OCI-LY7 (cell line): ENCODE data around the gene DCAF4. TPM values are rescaled to one million over a fixed set of nuclear protein-coding genes. Genes with fewer than 3 reads are reported as not detected.

ENCODE experiments used
- BruUV-seq: library from RNA; stranded (reverse); fragments of 400-500 nt; replicated peaks from 2 replicates; lab custom pipeline; 2021; lab: Mats Ljungman, UMichigan
- CTCF ChIA-PET: fragments of 300-600 bp; sonication (Branson Sonifier 250); formaldehyde crosslinking; loops from one replicate; lab custom pipeline; 2022; ENCODE audit warnings: antibody characterized with exemption; ENCODE audit not compliant: unreplicated experiment; lab: Charles Lee
- POLR2A ChIA-PET: fragments of 300-600 bp; sonication (Branson Sonifier 250); formaldehyde crosslinking; loops from one replicate; lab custom pipeline; 2022; ENCODE audit warnings: antibody characterized with exemption; lab: Charles Lee
- DNase-seq: peaks from one replicate; pipeline ENCODE4 v3.0.0-alpha.2; 2015; ENCODE audit warnings: low spot score
- H2AFZ ChIP-seq: fragments of 200-600 bp; sonication (generic), shearing (Covaris generic); 2 replicates; pipeline ENCODE4 v1.6.1; 2014; ENCODE audit warnings: mild to moderate bottlenecking, antibody characterized with exemption, low read length, moderate library complexity
- H3K27ac ChIP-seq: fragments of 200-600 bp; sonication (generic); 2 replicates; pipeline ENCODE4 v1.5.1; 2014; ENCODE audit warnings: mixed run types, low read depth, mild to moderate bottlenecking, moderate library complexity, low read length, inconsistent platforms; ENCODE audit not compliant: poor library complexity, severe bottlenecking
- H3K36me3 ChIP-seq: fragments of 200-600 bp; sonication (generic); 2 replicates; pipeline ENCODE4 v1.6.1; 2014; ENCODE audit warnings: mild to moderate bottlenecking, antibody characterized with exemption, low read length, moderate library complexity, mixed read lengths; ENCODE audit not compliant: insufficient read depth
- H3K4me1 ChIP-seq: fragments of 200-600 bp; sonication (generic); 2 replicates; pipeline ENCODE4 v1.5.1; 2014; ENCODE audit warnings: mild to moderate bottlenecking, low read length; ENCODE audit not compliant: insufficient read depth, poor library complexity, severe bottlenecking
- H3K4me2 ChIP-seq: fragments of 200-600 bp; sonication (generic); 2 replicates; pipeline ENCODE4 v1.6.1; 2014; ENCODE audit warnings: mild to moderate bottlenecking, low read length
- H3K4me3 ChIP-seq: fragments of 200-600 bp; sonication (generic); 2 replicates; pipeline ENCODE4 v1.5.1; 2014; ENCODE audit warnings: mild to moderate bottlenecking, low read depth, low read length; ENCODE audit not compliant: poor library complexity, severe bottlenecking
- H3K79me2 ChIP-seq: fragments of 200-600 bp; sonication (generic); 2 replicates; pipeline ENCODE4 v1.6.1; 2016; ENCODE audit warnings: low read depth, mild to moderate bottlenecking, low read length, moderate library complexity, mixed read lengths; ENCODE audit not compliant: insufficient read depth
- H3K9me2 ChIP-seq: fragments of 200-600 bp; sonication (generic); 2 replicates; pipeline ENCODE4 v1.6.1; 2016; ENCODE audit warnings: mild to moderate bottlenecking, low read length, mixed read lengths; ENCODE audit not compliant: insufficient read depth
- H3K9me3 ChIP-seq: fragments of 200-600 bp; sonication (generic); 2 replicates; pipeline ENCODE4 v1.6.1; 2014; ENCODE audit warnings: mild to moderate bottlenecking, mixed run types, low read length, mixed read lengths
- H4K20me1 ChIP-seq: fragments of 200-600 bp; sonication (generic); 2 replicates; pipeline ENCODE4 v1.6.1; 2014; ENCODE audit warnings: mild to moderate bottlenecking, antibody characterized with exemption, low read length, moderate library complexity, mixed read lengths; ENCODE audit not compliant: insufficient read depth
- CTCF ChIP-seq: fragments of 200-600 bp; sonication (generic); conservative IDR thresholded peaks from 2 replicates; pipeline ENCODE4 v1.5.1; 2014; ENCODE audit warnings: mild to moderate bottlenecking, antibody characterized with exemption, low read length, moderate library complexity, mixed read lengths
- EZH2phosphoT487 ChIP-seq: fragments of 200-600 bp; sonication (generic); IDR thresholded peaks from 2 replicates; pipeline ENCODE4 v1.6.1; 2018; ENCODE audit warnings: low read depth, borderline replicate concordance, mild to moderate bottlenecking, mixed run types, antibody characterized with exemption, low read length, moderate library complexity, mixed read lengths
- intact Hi-C: fragments of 100-400 bp; cut with micrococcal nuclease; formaldehyde crosslinking; loops from one replicate; pipeline ENCODE4 v1.10.0; 2022; ENCODE audit not compliant: unreplicated experiment
- total RNA-seq, 2 experiments: library from RNA; depleted of rRNA in 1 of 2; stranded (reverse); fragments of >200 nt in 1 of 2; shearing (Covaris generic) in 1 of 2; gene quantifications; 2 replicates each; pipeline ENCODE4 v1.2.3, GENCODE V29; 2014 to 2022

DCAF4 gene
- total RNA-seq, 2 experiments from 2014 or later, result 31.1 to 48.8 TPM

GRCh38 chr14:72913809-72914208, 12.5 kb upstream of the DCAF4 start:
- Histone ChIP-seq H3K4me1 (no peaks in the 10 kb centered on the region), H3K9me3 (no peaks in the 10 kb centered on the region), H3K27ac (no peak overlapping the region), H3K79me2 (no peaks in the 10 kb centered on the region), H3K4me3 (no peak overlapping the region), H4K20me1 (no peaks in the 10 kb centered on the region), H3K36me3 (no peaks in the 10 kb centered on the region), H2AFZ (no peak overlapping the region), H3K9me2 (no peaks in the 10 kb centered on the region), H3K4me2 (no peak overlapping the region)
- intact Hi-C loops, result no loop called here
- BruUV-seq, result no TSS peak
- TF ChIP-seq CTCF (no peak), EZH2phosphoT487 (no peak)
- DNase-seq, result no peak
- ChIA-PET CTCF (no interaction called here), POLR2A (no interaction called here)

GRCh38 chr14:72916174-72916573, 10.1 kb upstream of the DCAF4 start:
- no peak for TF ChIP-seq EZH2phosphoT487
- no peak for TF ChIP-seq CTCF
- H3K27ac ChIP-seq, result no peak overlapping the region
- H3K4me1 ChIP-seq, result no peaks in the 10 kb centered on the region
- no peaks in the 10 kb centered on the region for H3K9me2 ChIP-seq
- no peak overlapping the region for H3K4me2 ChIP-seq
- no TSS peak for BruUV-seq
- DNase-seq, result no peak
- H3K36me3 ChIP-seq, result no peaks in the 10 kb centered on the region
- H3K4me3 ChIP-seq, result no peak overlapping the region
- no peaks in the 10 kb centered on the region for H4K20me1 ChIP-seq
- intact Hi-C loops, result no loop called here
- no peak overlapping the region for H2AFZ ChIP-seq
- H3K9me3 ChIP-seq, result no peaks in the 10 kb centered on the region
- H3K79me2 ChIP-seq, result no peaks in the 10 kb centered on the region
- CTCF ChIA-PET, result no interaction called here
- POLR2A ChIA-PET, result no interaction called here

DNA sequence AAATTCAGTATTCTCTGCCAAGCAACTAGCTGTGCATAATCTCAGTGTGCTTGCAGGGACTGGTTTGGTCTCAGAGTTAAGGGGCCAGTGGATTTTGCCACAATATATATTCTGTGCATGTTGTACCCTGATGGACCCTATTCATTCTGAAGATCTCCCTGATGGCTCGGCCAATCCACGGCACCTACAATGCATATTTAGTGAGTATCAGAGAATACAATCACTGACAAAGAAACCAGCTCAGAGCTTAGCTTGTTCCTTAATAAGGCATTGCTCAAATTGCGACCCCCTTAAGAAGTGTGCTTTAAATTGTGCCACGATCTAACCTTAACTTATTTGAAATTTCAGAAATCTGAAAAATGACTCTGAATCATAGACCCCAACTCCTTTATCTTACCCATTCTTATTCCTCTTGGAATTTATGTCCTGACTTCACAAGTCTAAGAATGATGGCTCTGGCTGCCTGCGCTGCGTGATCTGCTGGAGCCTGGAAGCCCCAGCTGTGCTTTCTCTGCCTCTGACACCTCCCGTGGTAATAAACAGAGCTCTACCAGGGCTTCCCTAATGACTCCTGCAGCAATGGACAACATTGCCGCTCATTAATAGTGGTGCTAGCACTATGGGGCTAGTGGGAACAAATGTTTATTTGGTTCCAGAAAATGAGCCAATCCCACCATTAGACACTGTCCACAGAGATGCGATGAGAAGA, 9.0 kb upstream of the DCAF4 start:
- Histone ChIP-seq H3K4me2 (no peak overlapping the region), H3K9me2 (no peaks in the 10 kb centered on the region), H4K20me1 (no peaks in the 10 kb centered on the region), H3K4me3 (no peak overlapping the region), H3K27ac (no peak overlapping the region), H3K9me3 (no peaks in the 10 kb centered on the region), H3K79me2 (no peaks in the 10 kb centered on the region), H3K36me3 (no peaks in the 10 kb centered on the region), H2AFZ (no peak overlapping the region), H3K4me1 (no peaks in the 10 kb centered on the region)
- intact Hi-C loops, result no loop called here
- POLR2A ChIA-PET, result interaction anchor here (0.5 kb wide), 1 partner anchor 153 kb away, joined by 4 read pairs; no protein-coding TSS in a partner anchor
- BruUV-seq, result no TSS peak
- no peak for DNase-seq
- CTCF ChIA-PET, result no interaction called here
- TF ChIP-seq EZH2phosphoT487 (no peak), CTCF (no peak)
